ENCODE measurements around the gene C10orf95. TPM values are rescaled to one million over a fixed set of nuclear protein-coding genes. Genes with fewer than 3 reads are reported as not detected.

C10orf95 gene
- total and polyA plus RNA-seq, 2 experiments from 2014 or later: 0.69 to 1.1 TPM

- TF ChIP-seq ZNF462 (CRISPR knock-in tag; IDR thresholded peaks at IDR 0.05) (no peak), NANOG (IDR thresholded peaks at IDR 0.05; ENCODE audit: borderline replicate concordance) (no peak), ETS1 (IDR thresholded peaks at IDR 0.05) (no peak)
Measured at GRCh38 chr10:102407425-102408130, 43.8 kb downstream of the C10orf95 start (continued).

- Histone ChIP-seq H4K20me1 (replicated peaks; ENCODE audit: insufficient read depth) (no peaks in the 10 kb centered on the region), H3K79me2 (replicated peaks; ENCODE audit: insufficient read depth) (no peaks in the 10 kb centered on the region), H3K4me2 (no peak overlapping the region), H3K4me1 (ENCODE audit: insufficient read depth) (peaks cover 16% of the 10 kb centered on the region), H3K9me2 (ENCODE audit: insufficient read depth) (no peaks in the 10 kb centered on the region), H2AFZ (no peak overlapping the region), H3K27me3 (ENCODE audit: insufficient read depth) (peaks cover 46% of the 10 kb centered on the region), H3K27ac (ENCODE audit: low read depth) (no peak overlapping the region), H3K4me3 (no peak overlapping the region), H3F3A (replicated peaks; ENCODE audit: low read depth) (peaks cover 12% of the 10 kb centered on the region), H3K36me3 (ENCODE audit: insufficient read depth) (no peaks in the 10 kb centered on the region)
- H3K36me3 Mint-ChIP-seq (ENCODE audit: low read depth): peaks cover 2% of the 10 kb centered on the region; the same call in 1 of the 3 replicates
- H3K9me3 Mint-ChIP-seq: no peaks in the 10 kb centered on the region
- no peak overlapping the region for H3K27ac Mint-ChIP-seq
- H3K4me1 Mint-ChIP-seq: peaks cover 22% of the 10 kb centered on the region
- peaks cover 52% of the 10 kb centered on the region for H3K27me3 Mint-ChIP-seq (ENCODE audit: insufficient read depth, low read depth, poor library complexity)
- DNase-seq (ENCODE audit: low spot score) (no peak), ATAC-seq (no peak)
- H3K4me3 Mint-ChIP-seq: no peak overlapping the region; the same call in 2 of the 3 replicates
- TF ChIP-seq JUNB (IDR thresholded peaks at IDR 0.05; ENCODE audit: unreplicated experiment): no peak
- no peak for TF ChIP-seq ZNF462 (CRISPR knock-in tag; IDR thresholded peaks at IDR 0.05)
Measured at GRCh38 chr10:102406815-102407214, 44.5 kb downstream of the C10orf95 start.
